NCI-H2107 (cell line): ENCODE measurements around the gene STX10.
"Not testable (repeated sequence)": the region's sequence is repeated elsewhere in the genome, so short reads cannot be mapped to it uniquely, and the experiment has no call there.

Experiments
- DNase-seq: peaks from one replicate; lab custom pipeline; 2025; lab: John Stamatoyannopoulos, UW

Gene STX10, protein sequence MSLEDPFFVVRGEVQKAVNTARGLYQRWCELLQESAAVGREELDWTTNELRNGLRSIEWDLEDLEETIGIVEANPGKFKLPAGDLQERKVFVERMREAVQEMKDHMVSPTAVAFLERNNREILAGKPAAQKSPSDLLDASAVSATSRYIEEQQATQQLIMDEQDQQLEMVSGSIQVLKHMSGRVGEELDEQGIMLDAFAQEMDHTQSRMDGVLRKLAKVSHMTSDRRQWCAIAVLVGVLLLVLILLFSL

DNA sequence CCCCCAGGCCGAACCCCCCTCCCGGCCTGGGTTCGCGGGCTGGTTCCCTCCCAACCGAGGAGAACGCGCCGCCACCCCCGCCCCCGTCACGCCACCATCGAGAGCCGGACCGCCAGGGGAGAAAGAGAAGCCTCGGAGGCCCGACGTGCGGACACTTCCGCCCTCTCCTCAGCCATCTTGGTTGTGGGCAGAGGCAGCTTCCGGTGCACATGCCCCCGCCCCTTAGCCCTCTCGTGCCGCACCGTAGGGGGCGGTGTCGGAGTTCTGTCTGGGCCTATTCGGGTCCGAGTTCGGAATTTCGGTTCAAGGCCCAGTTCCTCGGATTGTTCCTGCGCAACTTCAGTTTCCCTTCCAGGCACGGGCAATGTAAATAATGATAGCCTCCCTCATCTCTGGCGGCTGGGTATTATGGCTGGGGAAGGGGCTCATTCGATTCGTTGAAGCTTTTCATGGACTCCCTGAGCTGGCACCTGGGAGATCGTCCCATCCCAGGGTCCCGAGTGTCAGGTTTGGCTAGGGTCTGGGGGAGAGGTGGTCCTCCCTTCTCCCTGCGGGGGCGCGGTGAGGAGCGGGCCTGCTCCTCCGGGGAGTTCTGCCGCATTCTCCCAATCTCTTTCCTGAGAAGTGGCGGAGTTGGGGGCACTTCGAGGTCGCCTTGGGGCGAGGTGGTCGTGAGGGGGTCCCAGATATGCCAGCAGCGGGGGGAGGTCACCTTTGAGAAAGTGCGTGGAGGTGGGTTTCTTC is at the start of gene STX10, which contains the start of gene IER2:
Gene STX10, minus strand, starts transcription at position 189 of the 744 bp plus-strand sequence. CDS start 202 bp downstream, outside the sequence.
Gene IER2, plus strand, starts transcription at position 225 of the 744 bp plus-strand sequence. CDS start 2,776 bp downstream, outside the sequence.
- peak; percentile 68 for DNase-seq

DNA sequence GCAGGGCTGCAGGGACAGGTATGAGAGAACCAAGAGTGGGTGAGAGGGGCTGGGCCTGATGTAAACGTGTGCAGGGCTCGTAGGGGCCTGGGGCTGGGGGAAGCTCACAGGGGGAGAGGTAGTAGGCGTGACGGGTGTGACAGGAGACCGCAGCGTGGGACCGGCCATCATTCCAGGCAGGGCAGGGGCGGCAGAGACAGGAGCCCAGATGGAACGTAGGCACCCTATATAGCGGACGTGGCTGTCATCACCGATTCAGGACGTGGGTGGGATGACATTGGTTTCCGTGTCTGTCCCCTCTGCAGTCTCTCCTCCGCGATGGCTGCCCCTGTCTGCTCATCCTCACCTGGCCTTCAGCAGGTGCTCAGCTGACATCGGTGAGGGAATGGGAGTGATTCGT is 48.5 kb upstream of the STX10 start:
- no peak for DNase-seq

DNA sequence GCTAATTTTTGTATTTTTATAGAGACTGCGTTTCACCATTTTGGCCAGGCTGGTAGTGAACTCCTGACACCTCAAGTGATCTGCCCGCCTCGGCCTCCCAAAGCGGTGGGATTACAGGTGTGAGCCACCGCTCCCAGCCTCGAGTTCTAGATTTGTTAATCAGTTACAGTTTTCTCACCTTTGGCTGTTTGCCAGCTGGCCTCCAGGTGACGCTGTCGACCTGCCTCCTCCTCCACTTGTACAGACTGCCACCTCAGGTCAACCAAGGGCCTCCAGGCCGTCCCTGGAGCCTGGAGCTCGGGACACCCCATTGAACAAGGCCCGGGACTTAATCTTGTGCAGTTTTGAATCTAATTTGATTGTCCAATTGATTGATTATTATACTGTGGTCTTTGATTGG is 45.5 kb upstream of the STX10 start:
- no peak for DNase-seq

- no peak for DNase-seq
These were observed 40.8 kb upstream of the STX10 start for GRCh38 chr19:13190781-13191540.

- no peak for DNase-seq
These were observed 39.4 kb upstream of the STX10 start for GRCh38 chr19:13189600-13189999.

DNA sequence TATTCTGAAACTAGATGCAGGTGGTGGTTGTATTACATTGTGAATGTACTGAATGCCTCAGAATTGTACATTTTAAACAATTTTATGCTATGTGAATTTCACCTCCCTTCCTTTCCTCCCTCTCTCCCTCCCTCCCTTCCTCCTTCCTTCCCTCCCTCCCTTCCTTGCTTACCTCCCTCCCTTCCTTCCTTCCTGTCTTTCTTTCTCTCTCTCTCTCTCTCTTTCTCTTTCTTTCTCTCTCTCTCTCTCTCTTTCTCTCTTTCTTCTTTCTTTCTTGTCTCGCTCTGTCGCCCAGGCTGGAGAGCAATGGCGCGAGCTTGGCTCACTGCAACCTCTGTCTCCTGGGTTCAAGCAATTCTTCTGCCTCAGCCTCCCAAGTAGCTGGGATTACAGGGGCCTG is 37.2 kb upstream of the STX10 start:
- no peak for DNase-seq

- DNase-seq, result not testable (repeated sequence)
These were observed 36.5 kb upstream of the STX10 start for GRCh38 chr19:13186688-13187087.

- not testable (repeated sequence) for DNase-seq
These were observed 35.8 kb upstream of the STX10 start for GRCh38 chr19:13185763-13186657.

GRCh38 chr19:13184926-13185325 is 34.8 kb upstream of the STX10 start:
- DNase-seq, result not testable (repeated sequence)

DNA sequence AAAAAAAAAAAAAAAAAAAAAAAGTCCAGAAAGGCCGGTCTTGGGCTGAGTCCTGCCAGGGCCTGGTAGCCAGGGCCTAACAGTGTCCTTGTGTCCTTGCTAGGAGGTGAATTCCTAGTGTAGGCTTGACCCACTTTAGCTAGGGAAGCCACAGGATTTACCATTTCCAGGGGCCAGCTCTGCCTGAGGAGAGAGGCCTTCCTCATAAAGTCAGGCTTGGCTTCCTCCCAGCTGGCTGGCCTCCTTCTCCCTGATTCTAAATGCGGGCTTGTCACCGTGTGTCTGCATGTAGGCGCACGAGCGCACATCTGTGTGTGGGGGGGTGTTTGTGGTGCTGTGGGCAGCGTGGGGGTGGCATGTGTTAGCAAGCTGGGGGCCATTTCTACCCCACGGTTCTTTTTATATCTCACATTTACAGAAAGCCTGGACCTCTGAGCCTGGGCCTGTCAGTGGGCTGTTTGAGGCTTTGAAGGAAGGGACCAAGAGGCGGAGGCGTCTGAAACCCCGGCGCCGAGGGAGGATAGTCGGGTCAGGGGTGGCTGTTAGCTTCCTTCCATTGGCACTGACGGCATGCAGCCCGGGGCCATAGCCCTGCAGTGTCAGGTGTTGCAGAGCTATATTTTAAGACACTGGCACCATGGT is 31.7 kb upstream of the STX10 start:
- DNase-seq, result no peak

DNA sequence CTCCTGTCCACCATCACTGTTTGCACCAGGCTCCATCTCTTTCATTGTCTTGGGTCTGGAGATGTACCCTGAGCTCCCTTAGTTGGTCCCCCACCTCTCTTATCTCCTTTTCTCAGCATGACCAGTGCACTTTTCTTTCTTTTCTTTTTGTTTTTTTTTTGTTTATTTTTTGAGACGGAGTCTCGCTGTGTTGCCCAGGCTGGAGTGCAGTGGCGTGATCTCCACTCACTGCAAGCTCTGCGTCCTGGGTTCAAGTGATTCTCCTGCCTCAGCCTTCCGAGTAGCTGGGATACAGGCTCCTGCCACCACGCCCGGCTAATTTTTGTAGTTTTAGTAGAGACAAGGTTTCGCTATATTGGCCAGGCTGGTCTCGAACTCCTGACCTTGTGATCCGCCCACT is 28.1 kb upstream of the STX10 start:
- DNase-seq, result not testable (repeated sequence)

GRCh38 chr19:13177584-13177983 is 27.4 kb upstream of the STX10 start:
- DNase-seq, result not testable (repeated sequence)

- DNase-seq, result no peak
These were observed 26.2 kb upstream of the STX10 start for GRCh38 chr19:13176345-13176744.

GRCh38 chr19:13173139-13173737 is 23.1 kb upstream of the STX10 start:
- DNase-seq, result no peak

- DNase-seq, result no peak
These were observed 22.4 kb upstream of the STX10 start for GRCh38 chr19:13172346-13173138.

DNA sequence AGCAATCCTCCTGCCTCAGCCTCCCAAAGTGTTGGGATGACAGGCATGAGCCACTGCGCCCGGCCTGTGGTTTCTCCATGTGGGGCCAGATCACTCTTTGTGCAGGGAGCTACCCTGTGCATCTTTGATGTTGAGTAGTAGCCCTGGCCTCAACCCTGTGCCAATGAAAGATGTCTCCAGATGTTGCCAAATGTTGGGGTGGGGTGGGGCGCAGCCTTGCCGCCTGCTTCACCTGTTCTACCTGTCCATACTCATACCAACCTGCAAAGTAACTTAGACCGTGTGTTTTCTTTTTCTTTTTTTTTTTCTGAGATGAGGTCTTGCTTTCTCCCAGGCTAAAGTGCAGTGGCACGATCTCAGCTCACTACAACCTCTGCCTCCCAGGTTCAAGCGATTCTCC is 21.0 kb upstream of the STX10 start:
- no peak for DNase-seq

GRCh38 chr19:13169769-13170168 is 19.6 kb upstream of the STX10 start:
- DNase-seq, result no peak

- DNase-seq, result not testable (repeated sequence)
These were observed 16.0 kb upstream of the STX10 start for GRCh38 chr19:13166151-13166550.

DNA sequence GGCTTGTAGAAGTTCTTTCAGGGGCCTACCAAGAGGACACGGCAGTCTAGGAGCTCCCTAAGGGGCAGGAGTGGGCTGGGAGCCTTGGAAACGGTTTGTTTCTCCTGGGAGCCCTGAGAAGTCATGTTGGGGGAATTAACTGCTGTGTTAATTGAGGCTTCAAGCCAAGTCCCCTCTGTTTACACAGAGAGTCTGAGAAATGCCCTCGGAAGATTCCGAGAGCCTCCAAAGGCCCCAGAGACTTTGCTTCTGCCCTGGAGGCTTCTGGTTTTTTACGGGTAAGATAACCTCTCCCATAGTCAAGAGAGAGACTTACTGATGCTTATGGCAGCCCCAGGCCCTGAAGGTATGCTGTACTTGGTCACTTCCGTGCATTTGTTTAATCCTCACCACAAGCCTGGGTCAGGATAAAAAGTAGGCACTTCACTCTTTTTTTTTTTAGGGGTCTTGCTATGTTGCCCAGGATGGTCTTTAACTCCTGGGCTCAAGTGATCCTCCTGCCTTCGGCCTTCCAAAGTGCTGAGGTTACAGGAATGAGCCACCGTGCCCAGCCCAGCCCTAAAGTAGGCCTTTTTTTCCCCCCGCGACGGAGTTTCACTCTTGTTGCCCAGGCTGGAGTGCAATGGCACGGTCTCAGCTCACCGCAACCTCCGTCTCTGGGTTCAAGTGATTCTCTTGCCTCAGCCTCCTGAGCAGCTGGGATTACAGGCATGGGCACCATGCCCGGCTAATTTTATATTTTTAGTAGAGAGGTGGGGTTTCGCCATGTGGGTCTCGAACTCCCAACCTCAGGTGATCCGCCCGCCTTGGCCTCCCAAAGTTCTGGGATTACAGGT is 15.2 kb upstream of the STX10 start:
- DNase-seq, result no peak
